Stimulated activated CD4-positive, alpha-beta T cell treated with anti-CD3 and anti-CD28 coated beads, Interleukin-15, amount 100 ng/mL, for 1 hour (primary cell): ENCODE results near the gene ANKRD1.
"Not testable (repeated sequence)": the region's sequence is repeated elsewhere in the genome, so short reads cannot be mapped to it uniquely, and the experiment has no call there.

Source experiments
- DNase-seq, 2 donors: peaks; one replicate each; pipeline ENCODE4 v3.0.0-alpha.2; 2020; ENCODE audit warnings: low read depth in 1 of 2, low spot score in 1 of 2

The ANKRD1 gene

DNA sequence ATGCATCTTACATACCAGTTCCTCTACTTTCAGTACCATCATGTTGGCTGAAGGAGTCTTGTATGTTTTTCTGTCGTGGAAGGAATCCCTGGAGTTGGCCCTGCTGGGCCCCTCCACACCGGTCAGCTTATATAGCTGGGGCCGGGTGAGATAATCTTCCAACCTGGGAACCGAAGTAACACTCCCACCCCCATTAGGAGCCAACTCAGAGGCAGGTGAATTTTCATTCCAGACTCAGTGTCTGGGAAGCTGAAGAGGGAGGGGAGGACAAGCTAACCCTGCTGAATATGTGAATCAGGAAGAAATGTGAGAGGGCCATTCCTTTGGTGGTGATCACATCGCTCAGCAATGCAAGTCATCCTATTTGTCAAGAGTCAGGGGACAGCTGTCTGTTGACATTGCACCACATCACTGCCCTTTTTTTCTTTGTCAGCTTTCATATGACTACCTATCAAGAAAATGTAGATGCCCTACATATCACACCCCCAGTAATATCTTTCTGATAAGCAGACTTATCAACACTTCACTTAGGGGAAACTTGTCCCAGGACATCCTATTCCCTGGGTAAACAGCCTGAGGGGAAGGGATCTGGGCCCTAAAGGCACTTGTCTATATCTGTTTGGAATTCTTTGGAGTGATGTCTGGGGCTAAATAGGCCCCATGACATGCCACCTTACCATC, at the start of gene ANKRD1:
Gene ANKRD1 (minus strand): TSS at position 102 of the 681 bp plus-strand sequence. CDS start 60 bp downstream, at position 42.
- no peak for DNase-seq

- DNase-seq, result no peak
These were observed 49.2 kb upstream of the ANKRD1 start for GRCh38 chr10:90969947-90970673.

- DNase-seq, result no peak
These were observed 48.2 kb upstream of the ANKRD1 start for GRCh38 chr10:90969121-90969534.

- DNase-seq, result no peak
These were observed 47.6 kb upstream of the ANKRD1 start for GRCh38 chr10:90968328-90969081.

- no peak for DNase-seq
These were observed 47.0 kb upstream of the ANKRD1 start for GRCh38 chr10:90967865-90968264.

DNA sequence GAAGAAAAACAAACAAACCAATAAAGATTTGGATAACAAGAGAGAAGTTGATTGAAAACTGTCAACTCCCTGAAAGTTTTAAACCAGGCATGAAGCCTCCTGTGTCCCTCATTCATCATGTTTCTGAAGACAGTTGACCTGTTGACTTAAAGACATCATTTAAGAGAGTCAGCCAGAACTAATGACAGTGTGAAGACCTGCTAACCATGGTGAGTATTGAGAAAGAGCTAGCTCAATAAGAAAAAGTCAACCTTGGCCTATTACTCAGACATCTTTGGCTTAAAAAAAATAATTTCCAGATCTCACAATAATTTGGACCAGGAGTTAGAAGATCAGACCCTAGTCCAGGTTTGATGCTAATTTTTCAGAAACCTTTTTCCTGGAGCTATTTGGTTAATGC, 45.3 kb upstream of the ANKRD1 start:
- DNase-seq, result no peak

DNA sequence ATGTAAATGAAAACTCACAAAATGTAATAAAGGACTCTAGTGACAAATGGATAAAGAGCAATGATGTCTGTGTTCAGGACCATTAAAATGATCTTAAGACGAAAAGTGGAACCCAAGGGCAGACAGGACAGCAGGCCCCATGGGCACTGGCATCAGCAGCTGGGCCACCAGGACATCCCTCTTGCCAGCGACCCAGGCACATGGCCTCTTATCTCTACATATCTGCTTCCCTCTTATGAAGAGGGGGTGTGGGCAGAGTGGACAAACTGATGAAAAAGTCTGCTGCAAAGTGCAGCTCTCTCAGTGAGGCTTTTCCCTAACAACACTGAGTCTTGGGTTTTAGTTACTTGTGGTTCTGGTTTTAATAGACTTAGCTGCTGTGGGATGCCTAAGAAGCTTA, 44.8 kb upstream of the ANKRD1 start:
- no peak for DNase-seq

DNA sequence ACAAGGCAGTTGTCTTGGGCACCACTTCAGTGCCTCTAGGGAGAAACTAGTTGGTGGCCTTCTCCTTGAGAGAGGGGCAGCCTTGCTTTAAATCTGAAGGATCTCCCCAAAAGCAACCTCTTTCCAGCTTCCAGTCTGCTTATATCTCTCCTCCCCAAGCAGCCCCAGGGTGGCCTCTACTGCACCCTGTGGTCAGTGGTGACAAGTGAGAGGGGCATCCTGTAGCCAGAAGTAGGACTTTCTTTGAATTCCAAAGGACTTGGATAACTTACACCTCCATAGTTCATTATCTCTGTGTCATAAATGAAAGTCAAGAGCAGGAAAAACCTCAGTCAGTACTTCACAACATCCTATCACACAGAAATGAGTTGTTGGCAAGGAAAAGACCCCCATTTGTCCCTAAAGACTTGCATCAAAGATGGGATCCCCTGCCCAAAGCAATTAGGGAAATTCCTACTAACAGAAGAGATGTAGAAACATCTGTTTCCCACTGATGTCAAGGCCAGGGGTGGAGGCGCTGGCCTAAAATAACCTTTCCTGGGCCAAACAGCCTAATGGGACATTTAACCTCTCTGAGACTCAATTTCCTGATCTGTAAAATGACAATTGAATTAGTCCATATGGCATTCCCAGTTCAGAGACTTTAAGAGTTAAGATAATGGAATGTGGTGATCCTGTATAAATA, 44.0 kb upstream of the ANKRD1 start:
- no peak for DNase-seq

DNA sequence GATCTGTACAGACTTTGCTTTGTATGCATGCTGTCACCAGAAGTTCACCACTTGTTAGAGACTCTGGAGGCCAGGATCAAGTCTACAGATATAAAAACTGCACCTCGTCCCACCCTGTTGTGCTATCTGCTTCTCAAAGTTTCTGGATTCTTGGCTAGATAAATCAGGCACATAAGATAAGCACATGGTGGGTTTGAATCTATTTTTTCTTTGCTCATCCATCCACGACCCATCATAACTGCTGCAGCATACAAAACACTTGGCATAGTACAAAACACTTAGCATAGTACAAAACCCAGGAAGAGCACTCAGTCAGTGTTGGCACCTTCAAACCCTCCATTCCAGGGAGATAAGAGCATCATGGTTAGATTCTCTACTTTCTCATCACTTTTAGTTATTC, 42.4 kb upstream of the ANKRD1 start:
- no peak for DNase-seq

DNA sequence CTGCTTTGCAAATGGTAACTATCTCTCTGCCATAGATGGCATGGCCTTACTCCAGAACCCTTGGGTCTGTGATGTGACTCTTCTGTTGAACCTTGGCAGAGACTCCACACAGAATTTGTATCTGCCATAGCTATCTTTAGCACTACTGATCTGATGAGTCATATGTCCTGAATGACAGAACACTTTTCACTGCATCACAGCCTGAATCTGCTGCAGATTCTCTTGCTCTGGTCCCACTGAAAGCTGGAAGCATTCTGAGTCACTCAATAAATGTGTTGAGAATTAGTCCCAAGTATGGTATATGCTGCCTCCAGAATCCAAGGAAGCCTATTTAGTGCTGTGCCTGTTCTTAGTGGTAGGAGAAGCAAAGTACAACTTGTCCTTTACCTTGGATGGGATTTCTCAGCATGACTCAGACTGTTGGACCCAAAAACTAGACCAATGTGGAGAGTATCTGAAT, 39.5 kb upstream of the ANKRD1 start:
- DNase-seq, result no peak

GRCh38 chr10:90959826-90960225, 38.9 kb upstream of the ANKRD1 start:
- no peak for DNase-seq

- DNase-seq, result no peak
These were observed 37.9 kb upstream of the ANKRD1 start for GRCh38 chr10:90958781-90959180.

DNA sequence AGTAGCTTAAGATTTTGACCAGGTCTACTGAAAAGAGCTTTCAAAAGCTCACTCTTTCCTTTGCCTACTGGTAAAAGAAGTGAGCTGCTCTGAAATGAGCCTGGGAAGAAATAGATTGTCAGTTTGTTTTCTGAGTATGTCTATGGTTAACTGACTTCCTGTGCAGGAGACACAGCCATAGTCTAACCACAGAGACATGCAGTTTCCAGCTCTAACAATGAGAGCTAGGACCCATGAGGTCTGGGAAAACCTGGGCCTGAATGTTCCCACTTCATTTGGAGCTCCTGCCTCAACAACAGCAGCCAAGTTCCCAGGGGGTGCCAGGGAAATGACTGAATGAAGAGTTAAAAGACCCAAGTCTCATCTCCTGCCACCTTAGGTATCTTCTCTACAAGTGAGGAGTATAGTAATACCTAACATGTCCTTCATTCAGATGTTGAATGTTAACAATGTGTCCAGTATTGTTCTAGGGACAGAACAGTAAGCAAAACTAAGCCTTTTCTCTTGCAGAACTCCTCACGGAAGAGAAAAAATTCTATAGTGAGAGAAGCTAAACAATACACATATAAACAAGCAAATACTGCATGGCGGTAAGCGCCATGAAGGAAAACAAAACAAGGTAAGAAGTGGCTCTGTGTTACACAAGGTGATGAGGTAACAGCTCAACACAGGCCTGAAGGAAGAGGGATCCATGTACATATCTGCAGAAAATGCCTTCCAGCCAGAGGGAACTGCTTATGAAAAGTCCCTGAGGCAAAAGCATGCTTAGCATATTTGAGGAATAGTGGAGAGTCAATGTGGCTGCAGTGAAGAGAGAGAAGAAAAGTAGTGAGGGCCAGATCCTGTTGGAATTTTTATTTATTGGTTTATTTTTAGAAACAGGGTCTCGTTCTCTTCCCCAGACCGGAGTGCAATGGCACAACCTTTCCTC, 26.4 kb upstream of the ANKRD1 start:
- DNase-seq, result no peak

DNA sequence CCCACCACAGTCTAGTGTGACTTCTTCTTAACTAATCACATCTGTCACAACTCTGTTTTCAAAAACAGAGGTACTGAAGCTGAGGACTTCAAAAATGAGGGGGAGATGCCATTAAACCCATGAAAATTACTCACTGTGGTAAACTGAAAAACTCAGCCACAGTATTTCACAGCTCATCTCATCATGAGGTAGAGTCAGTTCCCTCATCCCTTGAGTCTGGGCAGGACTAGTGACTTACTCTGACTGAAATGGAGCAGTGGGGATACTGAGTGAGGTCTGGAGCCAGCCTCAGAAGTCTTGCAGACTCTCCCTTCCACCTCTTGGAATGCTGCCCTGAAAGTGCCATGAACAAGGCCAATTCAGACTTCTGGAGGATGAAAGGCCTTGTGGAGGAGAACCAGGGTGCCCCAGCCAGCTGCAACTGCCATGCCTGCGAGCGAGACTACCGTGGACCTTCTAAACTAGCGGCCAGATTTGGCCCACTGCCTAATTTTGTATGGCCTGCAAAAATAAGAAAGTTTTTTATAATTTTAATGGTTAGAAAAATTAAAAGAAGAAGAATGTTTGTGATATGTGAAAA, 24.7 kb upstream of the ANKRD1 start:
- no peak for DNase-seq

- no peak for DNase-seq
These were observed 23.9 kb upstream of the ANKRD1 start for GRCh38 chr10:90944749-90945148.

DNA sequence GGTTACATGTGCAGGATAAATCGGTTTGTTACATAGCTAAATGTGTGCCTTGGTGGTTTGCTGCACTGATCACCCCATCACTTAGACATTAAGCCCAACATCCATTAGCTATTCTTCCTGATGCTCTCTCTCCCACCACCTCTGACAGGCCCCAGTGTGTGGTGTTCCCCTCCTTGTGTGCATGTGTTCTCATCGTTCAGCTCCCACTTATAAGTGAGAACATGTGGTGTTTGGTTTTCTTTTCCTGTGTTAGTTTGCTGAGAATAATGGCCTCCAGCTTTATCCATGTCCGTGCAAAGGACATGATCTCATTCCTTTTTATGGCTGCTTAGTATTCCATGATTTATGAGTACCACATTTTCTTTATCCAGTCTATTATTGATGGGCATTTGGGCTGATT, 22.1 kb upstream of the ANKRD1 start:
- not testable (repeated sequence) for DNase-seq

DNA sequence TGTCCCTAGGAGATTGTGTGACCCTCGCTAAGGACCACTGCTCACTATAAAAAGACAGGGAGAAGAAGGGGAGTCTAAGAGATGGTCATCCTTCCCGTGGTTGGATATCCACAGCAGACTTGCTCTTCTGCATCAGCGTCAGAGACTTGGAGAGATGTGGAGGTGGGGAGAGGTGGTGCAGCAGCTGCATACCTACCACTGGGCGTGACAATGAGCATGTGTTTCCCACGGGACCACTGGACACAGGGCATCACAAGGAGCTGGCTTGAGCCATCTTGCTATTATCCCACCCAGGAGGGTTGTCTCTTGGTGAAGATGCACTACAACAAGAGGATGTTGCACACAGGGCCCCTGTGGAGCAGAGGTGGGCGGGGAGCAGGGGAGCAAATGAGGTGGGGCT, 18.8 kb upstream of the ANKRD1 start:
- no peak for DNase-seq

DNA sequence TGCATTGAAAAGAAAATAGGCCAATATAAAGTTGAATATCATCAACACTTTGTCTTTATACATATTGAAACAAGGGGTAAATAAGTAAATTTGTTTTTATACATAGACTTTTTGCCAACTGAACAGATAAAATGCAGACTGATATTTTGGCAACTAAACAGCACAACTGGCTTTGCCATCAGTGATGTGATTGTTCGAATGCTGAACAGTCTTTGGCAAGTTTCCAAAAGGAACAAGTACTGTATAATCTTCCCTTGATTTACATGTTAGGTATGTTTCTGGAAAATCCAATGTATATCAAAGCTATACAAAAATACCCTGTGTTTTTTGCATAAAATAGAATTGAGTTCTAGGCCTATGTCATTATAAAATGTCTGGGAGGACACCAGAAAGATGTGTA, 18.2 kb upstream of the ANKRD1 start:
- DNase-seq, result no peak

DNA sequence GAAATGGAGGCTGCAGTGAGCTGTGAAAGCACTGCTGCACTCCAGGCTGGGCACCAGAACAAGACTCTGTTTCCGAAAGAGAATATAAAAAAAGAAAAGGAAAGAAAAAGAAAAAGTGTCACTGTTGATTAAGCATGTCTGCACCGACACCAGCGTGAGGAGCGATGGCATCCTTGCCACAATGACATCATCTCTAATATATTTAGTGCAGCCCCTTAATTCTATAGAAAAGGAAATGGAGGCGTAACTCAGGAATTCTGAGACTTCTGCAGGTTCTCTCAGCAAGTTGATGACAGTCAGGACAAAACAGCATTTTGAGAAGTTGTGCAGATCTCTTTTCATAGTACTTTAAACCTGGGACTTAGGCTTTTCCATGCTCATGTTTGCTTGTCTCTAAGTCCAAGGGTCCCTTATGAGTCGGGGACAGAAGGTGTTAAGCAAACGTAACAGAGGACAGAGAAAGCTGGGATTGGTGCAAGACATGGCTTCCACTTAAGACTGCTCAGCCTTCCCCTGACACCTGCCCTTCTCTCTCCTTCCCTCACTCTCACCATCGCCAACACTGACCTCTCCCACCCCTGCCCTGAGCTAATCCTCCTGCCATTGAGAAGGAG, 16.9 kb upstream of the ANKRD1 start:
- no peak for DNase-seq

GRCh38 chr10:90936276-90936659, 15.4 kb upstream of the ANKRD1 start:
- no peak for DNase-seq
